HCT116 (cell line): ENCODE measurements around the gene RNF145. TPM values are rescaled to one million over a fixed set of nuclear protein-coding genes. Genes with fewer than 3 reads are reported as not detected.
A peak's percentile ranks its signal among the peaks of the same experiment; 100 is the strongest.

Experiments used
- ATAC-seq: fragments of 200-7000 bp; cut with Tn5 transposase; 2 replicates; pipeline ENCODE4 v1.9.1; 2020; ENCODE audit warnings: mild to moderate bottlenecking, moderate library complexity
- BruUV-seq: library from RNA; stranded (reverse); fragments of 400-500 nt; replicated peaks from 2 replicates; lab custom pipeline; 2021; lab: Mats Ljungman, UMichigan
- CTCF ChIA-PET: fragments of 300-600 bp; sonication (Branson Sonifier 250); formaldehyde crosslinking; loops from one replicate; lab custom pipeline; 2021; ENCODE audit warnings: antibody characterized with exemption; lab: Charles Lee
- POLR2A ChIA-PET: fragments of 300-600, 350-600 bp; sonication (Branson Sonifier 250); formaldehyde crosslinking; loops from one replicate; lab custom pipeline; 2021; ENCODE audit warnings: antibody characterized with exemption; lab: Charles Lee
- RAD21 ChIA-PET, 2 experiments: fragments of 300-600 bp; sonication (Branson Sonifier 250); formaldehyde crosslinking; loops; one replicate each; lab custom pipeline; 2023; ENCODE audit warnings: low total read pairs in 2 of 2; ENCODE audit not compliant: uncharacterized antibody in 2 of 2, unreplicated experiment in 2 of 2, low non-redundant PET in 1 of 2; lab: Charles Lee
- DNase-seq: peaks from one replicate; pipeline ENCODE4 v3.0.0-alpha.2; 2010; ENCODE audit warnings: low read depth, low spot score
- H2AFZ ChIP-seq: fragments of 200-600 bp; shearing (Covaris generic), sonication (generic); 2 replicates; pipeline ENCODE4 v1.6.1; 2017; ENCODE audit warnings: low read depth, mixed run types, mixed read lengths, antibody characterized with exemption, low read length; ENCODE audit not compliant: poor library complexity, severe bottlenecking
- H3K27ac ChIP-seq: 2 replicates; pipeline ENCODE4 v1.5.1; 2012; ENCODE audit warnings: low read depth, low read length
- H3K27me3 ChIP-seq: fragments of 200-600 bp; sonication (generic); 2 replicates; pipeline ENCODE4 v1.6.1; 2016; ENCODE audit warnings: mixed run types, low read length, mixed read lengths; ENCODE audit not compliant: insufficient read depth
- H3K36me3 ChIP-seq, 2 experiments: fragments of 200-500 bp in 1 of 2; fragments of 200-600 bp in 1 of 2; sonication (Bioruptor generic) in 1 of 2; sonication (generic) in 1 of 2; 2 replicates each; pipeline versions ENCODE4 v1.5.1 to v1.6.1; 2014 to 2016; ENCODE audit warnings: low read length in 2 of 2, inconsistent platforms in 1 of 2, mixed read lengths in 1 of 2, mixed run types in 1 of 2; ENCODE audit not compliant: insufficient read depth in 2 of 2, control insufficient read depth in 1 of 2
- H3K4me1 ChIP-seq, 2 experiments: fragments of 200-600 bp in 1 of 2; sonication (generic) in 1 of 2; 2 replicates each; pipeline versions ENCODE4 v1.5.1 to v1.6.1; 2012 to 2017; ENCODE audit warnings: low read length in 2 of 2, inconsistent platforms in 1 of 2, mild to moderate bottlenecking in 1 of 2, mixed read lengths in 1 of 2, mixed run types in 1 of 2, moderate library complexity in 1 of 2; ENCODE audit not compliant: insufficient read depth in 2 of 2, control insufficient read depth in 1 of 2
- H3K4me2 ChIP-seq: fragments of 200-600 bp; sonication (generic); 2 replicates; pipeline ENCODE4 v1.6.1; 2017; ENCODE audit warnings: mixed run types, low read length, mixed read lengths
- H3K4me3 ChIP-seq, 2 experiments: fragments of 200-600 bp in 1 of 2; sonication (generic) in 1 of 2; replicated peaks in 1 of 2; 2 replicates each; pipeline ENCODE4 v1.5.1; 2011 to 2016; ENCODE audit warnings: low read length in 2 of 2, control low read depth in 1 of 2, low read depth in 1 of 2, mild to moderate bottlenecking in 1 of 2, mixed read lengths in 1 of 2, mixed run types in 1 of 2
- H3K79me2 ChIP-seq: fragments of 200-600 bp; sonication (generic); 2 replicates; pipeline ENCODE4 v1.6.1; 2017; ENCODE audit warnings: mild to moderate bottlenecking, mixed run types, low read length, moderate library complexity, mixed read lengths; ENCODE audit not compliant: insufficient read depth
- H3K9ac ChIP-seq: fragments of 200-600 bp; sonication (generic); 2 replicates; pipeline ENCODE4 v1.6.1; 2016; ENCODE audit warnings: low read length, mixed read lengths
- H3K9me2 ChIP-seq: fragments of 200-600 bp; sonication (generic), shearing (Covaris generic); 2 replicates; pipeline ENCODE4 v1.6.1; 2017; ENCODE audit warnings: mixed run types, mild to moderate bottlenecking, moderate library complexity; ENCODE audit not compliant: insufficient read depth
- H3K9me3 ChIP-seq, 2 experiments: fragments of 200-500 bp in 1 of 2; fragments of 200-600 bp in 1 of 2; sonication (Bioruptor generic) in 1 of 2; sonication (generic) in 1 of 2; 2 replicates each; pipeline ENCODE4 v1.6.1; 2014 to 2017; ENCODE audit warnings: low read length in 2 of 2, mixed read lengths in 2 of 2, inconsistent platforms in 1 of 2, low read depth in 1 of 2, mild to moderate bottlenecking in 1 of 2, mixed run types in 1 of 2, moderate library complexity in 1 of 2; ENCODE audit not compliant: control insufficient read depth in 1 of 2, insufficient read depth in 1 of 2
- H4K20me1 ChIP-seq: fragments of 200-600 bp; sonication (generic), shearing (Covaris generic); 2 replicates; pipeline ENCODE4 v1.6.1; 2017; ENCODE audit warnings: mixed run types, mild to moderate bottlenecking, moderate library complexity; ENCODE audit not compliant: insufficient read depth
- ATF3 ChIP-seq: IDR thresholded peaks from 2 replicates; pipeline ENCODE4 v1.6.1; 2012
- CBX3 ChIP-seq: IDR thresholded peaks from 2 replicates; pipeline ENCODE4 v1.6.1; 2012; ENCODE audit warnings: low read depth
- FOSL1 ChIP-seq: IDR thresholded peaks from 2 replicates; pipeline ENCODE4 v1.6.1; 2012; ENCODE audit warnings: low read depth
- MAX ChIP-seq: IDR thresholded peaks from 2 replicates; pipeline ENCODE4 v1.6.1; 2012
- POLR2A ChIP-seq: IDR thresholded peaks from 2 replicates; pipeline ENCODE4 v1.7.0; 2011; ENCODE audit warnings: borderline replicate concordance; ENCODE audit not compliant: insufficient read depth, insufficient read length; ENCODE audit errors: extremely low read depth
- SP1 ChIP-seq: IDR thresholded peaks from 2 replicates; pipeline ENCODE4 v1.6.1; 2012; ENCODE audit warnings: low read depth
- TCF7L2 ChIP-seq: IDR thresholded peaks from 2 replicates; pipeline ENCODE4 v1.7.0; 2011; ENCODE audit warnings: borderline replicate concordance, inconsistent platforms; ENCODE audit not compliant: insufficient read depth, insufficient read length; ENCODE audit errors: extremely low read depth
- YY1 ChIP-seq: IDR thresholded peaks from 2 replicates; pipeline ENCODE4 v1.6.1; 2011; ENCODE audit warnings: low read length, low read depth, moderate library complexity, mild to moderate bottlenecking; ENCODE audit not compliant: insufficient replicate concordance; ENCODE audit errors: extremely low read depth
- ZBTB33 ChIP-seq: IDR thresholded peaks from 2 replicates; pipeline ENCODE4 v1.6.1; 2011; ENCODE audit warnings: mild to moderate bottlenecking, low read length, moderate library complexity; ENCODE audit not compliant: insufficient replicate concordance; ENCODE audit errors: extremely low read depth
- ZNF274 ChIP-seq: fragments of 200-500 bp; sonication (Bioruptor generic); IDR thresholded peaks from 2 replicates; pipeline ENCODE4 v1.6.1; 2014; ENCODE audit warnings: mild to moderate bottlenecking, low read depth, low read length, inconsistent platforms
- intact Hi-C: fragments of 100-400 bp; cut with micrococcal nuclease; formaldehyde crosslinking; loops from 2 replicates; pipeline ENCODE4 v1.10.0; 2022
- total RNA-seq: library from RNA; stranded (reverse); gene quantifications from one replicate; pipeline ENCODE4 v1.2.1, GENCODE V29; 2021; ENCODE audit not compliant: unreplicated experiment
- TF ChIP-seq, protein P1 (sequence below), 3 experiments: fragments of 200-600 bp in 1 of 3; sonication (generic) in 1 of 3; IDR thresholded peaks in 2 of 3; conservative IDR thresholded peaks in 1 of 3; 2 replicates each; pipeline ENCODE4 v1.5.1; 2012 to 2017; ENCODE audit warnings: low read depth in 2 of 3, low read length in 2 of 3, antibody characterized with exemption in 1 of 3, borderline replicate concordance in 1 of 3, control low read depth in 1 of 3, mild to moderate bottlenecking in 1 of 3, mixed read lengths in 1 of 3, mixed run types in 1 of 3, moderate library complexity in 1 of 3; ENCODE audit not compliant: insufficient read depth in 1 of 3

Gene RNF145
- total RNA-seq, 1 experiment from 2014 or later: 60.6 TPM

DNA sequence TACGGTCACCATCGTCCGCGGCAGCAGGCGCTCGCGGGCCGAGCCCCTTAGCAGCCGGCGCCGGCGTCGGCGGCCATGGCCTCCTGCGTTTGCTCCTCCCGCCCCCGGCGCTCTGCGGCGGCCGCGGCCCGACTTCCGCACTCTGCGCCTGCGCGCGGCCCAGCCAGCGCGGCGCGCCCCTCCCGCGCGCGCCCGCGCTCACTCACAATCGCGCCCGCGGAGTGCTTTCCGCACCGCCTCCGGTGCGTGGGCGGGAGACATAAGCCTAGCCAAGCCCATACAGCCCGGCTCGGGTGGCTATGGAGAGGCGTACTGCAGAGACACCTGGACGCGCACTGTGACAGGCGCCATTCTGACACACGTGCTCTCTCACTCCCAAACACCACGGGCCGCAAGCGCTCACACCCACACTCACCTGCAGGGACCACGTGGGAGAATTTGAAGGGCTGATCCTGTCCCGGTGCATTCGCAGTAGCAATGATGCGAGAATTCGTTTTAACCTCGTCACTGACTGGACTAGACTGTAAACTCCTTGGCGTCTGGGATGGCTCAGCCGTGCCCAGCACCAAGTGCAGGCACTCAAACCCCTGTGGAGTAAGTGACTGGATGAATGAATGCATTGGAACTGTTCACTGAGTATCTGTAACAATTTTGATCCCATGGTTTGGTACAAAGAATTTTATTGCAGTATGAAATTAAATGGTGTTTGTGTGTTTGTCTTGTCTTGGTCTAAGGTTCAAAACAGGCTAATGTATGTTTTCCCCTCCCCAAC, at the start of gene RNF145 (continued):
- TF ChIP-seq, protein P1, sequence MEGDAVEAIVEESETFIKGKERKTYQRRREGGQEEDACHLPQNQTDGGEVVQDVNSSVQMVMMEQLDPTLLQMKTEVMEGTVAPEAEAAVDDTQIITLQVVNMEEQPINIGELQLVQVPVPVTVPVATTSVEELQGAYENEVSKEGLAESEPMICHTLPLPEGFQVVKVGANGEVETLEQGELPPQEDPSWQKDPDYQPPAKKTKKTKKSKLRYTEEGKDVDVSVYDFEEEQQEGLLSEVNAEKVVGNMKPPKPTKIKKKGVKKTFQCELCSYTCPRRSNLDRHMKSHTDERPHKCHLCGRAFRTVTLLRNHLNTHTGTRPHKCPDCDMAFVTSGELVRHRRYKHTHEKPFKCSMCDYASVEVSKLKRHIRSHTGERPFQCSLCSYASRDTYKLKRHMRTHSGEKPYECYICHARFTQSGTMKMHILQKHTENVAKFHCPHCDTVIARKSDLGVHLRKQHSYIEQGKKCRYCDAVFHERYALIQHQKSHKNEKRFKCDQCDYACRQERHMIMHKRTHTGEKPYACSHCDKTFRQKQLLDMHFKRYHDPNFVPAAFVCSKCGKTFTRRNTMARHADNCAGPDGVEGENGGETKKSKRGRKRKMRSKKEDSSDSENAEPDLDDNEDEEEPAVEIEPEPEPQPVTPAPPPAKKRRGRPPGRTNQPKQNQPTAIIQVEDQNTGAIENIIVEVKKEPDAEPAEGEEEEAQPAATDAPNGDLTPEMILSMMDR (IDR thresholded peaks at IDR 0.05 in 2 of 3, conservative IDR thresholded peaks at IDR 0.05 in 1 of 3; ENCODE audit: borderline replicate concordance in 1 of 3, insufficient read depth in 1 of 3, low read depth in 2 of 3, low read length in 2 of 3): no peak
- TF ChIP-seq SP1: 0 out of 2 replicates have a peak, but pooled peaks have one; percentile 36
- TF ChIP-seq FOSL1: no peak
- peak; percentile 100 for TF ChIP-seq MAX

DNA sequence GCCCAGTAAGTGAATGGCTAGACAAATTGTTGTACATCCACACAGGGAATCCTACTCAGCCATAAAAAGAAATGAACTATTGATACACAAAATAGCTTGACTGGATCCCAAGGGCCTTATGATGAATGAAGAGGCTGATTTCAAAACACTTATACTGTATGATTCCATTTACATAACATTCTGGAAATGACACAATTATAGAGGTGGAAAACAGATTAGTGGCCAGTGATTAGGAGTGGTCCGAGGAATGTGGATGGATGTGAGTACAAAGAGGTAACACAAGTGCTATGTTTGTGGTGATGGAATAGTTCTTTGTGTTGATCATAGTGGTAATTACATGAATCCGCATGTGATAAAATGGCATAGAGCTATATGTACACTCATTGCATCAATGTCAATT, 49.0 kb upstream of the RNF145 start:
- TF ChIP-seq TCF7L2: no peak
- TF ChIP-seq ZBTB33: no peak
- TF ChIP-seq SP1: no peak
- no peak for TF ChIP-seq ATF3
- no peak for TF ChIP-seq CBX3
- no peak for TF ChIP-seq YY1
- TF ChIP-seq ZNF274: no peak
- no peak for TF ChIP-seq POLR2A
- CTCF ChIA-PET: no interaction called here
- RAD21 ChIA-PET: no interaction called here
- H3K4me1 ChIP-seq: peaks cover 0 to 9% of the 10 kb centered on the region in 2 experiments; a peak in 2 of 4 replicates
- POLR2A ChIA-PET: no interaction called here
- intact Hi-C loops: no loop called here
- no peaks in the 10 kb centered on the region for H4K20me1 ChIP-seq
- no peaks in the 10 kb centered on the region for H3K9me3 ChIP-seq
- peaks cover 1% of the 10 kb centered on the region; the same call in 1 of the 2 replicates for H3K79me2 ChIP-seq
- H3K27ac ChIP-seq: no peak overlapping the region
- no peak for DNase-seq
- no peaks in the 10 kb centered on the region for H3K36me3 ChIP-seq
- H3K9me2 ChIP-seq: no peaks in the 10 kb centered on the region
- H3K9ac ChIP-seq: no peak overlapping the region
- BruUV-seq: no TSS peak
- no peak for ATAC-seq
- no peak overlapping the region for H3K4me2 ChIP-seq
- H3K4me3 ChIP-seq: no peak overlapping the region
- H3K27me3 ChIP-seq: no peaks in the 10 kb centered on the region
- no peak overlapping the region for H2AFZ ChIP-seq
